ENCODE results near the gene COL4A2.

The COL4A2 gene

DNA sequence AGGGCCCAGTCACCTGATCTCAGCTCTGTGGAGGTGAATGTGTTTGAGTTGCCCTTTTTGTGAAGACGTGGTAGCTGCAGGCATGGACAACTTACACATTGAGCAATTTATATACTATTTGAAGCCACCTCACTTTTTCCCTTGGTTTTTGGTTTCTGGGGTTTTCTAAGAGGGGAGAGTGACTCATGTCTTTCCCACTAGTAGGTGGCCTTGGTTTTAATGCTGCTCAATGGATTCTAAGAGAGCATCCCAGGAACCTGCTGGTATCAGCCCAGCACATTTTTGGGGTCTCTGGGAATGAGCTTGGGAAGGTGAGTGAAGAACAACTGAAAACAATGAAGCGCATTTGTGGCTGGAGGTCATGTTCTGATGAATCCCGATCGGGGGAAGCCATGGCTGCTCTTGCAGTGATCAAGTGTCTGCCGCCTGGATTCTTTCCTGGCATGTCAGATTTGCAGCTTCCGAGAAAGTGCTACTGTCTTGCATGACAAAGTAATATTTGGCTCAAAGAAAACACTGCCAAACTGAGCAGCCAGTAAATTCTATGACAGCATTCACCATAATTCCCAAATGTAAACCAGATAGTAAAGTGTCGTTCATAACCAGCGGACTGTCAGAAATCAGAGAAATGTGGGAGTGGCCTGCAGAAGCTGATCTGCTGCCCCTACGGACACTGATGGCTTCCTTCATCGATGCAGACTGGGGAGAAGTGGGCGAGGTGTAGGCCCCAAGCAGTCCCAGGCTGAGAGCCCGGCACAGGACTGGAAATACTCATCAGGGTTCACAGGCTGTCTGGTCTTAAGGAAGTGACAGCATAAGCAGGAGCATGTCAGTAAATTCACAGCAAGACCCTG lies 98.7 kb downstream of the COL4A2 start:
- no peak for DNase-seq (ENCODE audit: low spot score)

DNA sequence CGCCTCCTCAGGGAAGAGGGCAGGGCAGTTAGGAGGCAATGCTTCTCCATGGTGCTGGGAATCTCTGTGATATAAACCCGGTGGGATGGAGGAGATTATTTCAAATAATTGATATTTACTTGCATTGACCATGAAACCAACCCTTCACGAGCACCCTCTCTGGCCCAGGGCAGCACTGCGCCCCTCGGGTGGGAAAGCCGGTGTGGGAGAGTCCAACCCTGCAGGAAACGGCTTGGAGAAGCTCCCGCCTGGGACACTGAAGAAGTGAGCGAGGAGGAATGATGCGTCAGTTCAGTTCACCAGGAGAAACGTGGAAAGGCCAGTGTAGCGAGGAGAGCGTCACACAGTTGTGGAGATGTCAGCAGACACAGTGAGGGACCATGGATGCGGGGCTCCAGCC lies 99.9 kb downstream of the COL4A2 start:
- DNase-seq (ENCODE audit: low spot score): no peak

DNA sequence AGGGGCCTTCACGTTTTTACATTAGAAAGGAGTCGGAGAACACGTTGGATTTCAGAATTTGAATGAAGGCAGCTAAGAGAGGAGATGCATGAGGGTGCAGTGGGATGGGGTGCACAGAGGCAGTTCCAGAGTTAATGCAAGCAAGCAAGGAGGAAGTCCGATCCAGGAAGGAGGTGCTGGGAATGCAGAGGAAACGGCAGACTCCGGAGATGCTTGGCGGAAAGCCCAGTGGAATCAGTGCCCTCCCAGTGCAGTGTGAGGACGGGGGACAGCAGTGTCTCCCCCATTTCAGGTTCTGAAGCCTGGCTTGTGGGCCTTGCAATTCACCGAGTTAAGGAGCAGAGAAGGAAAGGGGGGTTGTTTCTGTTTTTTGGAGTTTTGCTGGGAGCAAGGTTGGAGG lies 100.4 kb downstream of the COL4A2 start:
- DNase-seq (ENCODE audit: low spot score): no peak

DNA sequence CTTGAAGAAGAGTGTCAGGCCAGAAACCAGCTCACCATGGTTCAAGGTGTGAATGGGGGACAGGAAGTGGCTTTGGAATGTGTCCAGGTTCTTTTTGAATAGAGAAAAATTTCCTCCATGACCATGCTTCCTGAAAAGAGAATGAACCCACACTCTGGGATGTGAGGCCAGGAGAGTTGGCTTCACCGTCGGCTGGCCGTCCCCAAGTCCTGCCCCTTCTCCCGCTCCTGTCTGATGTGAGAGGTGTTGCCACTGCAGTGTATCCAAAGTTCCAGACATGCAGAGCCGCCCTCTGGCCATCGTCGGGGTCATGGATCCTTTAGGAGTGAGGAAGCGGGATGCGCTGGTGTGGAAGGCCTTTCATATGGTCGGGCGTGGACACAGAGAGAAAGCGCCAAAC lies 101.2 kb downstream of the COL4A2 start:
- DNase-seq (ENCODE audit: low spot score): no peak

DNA sequence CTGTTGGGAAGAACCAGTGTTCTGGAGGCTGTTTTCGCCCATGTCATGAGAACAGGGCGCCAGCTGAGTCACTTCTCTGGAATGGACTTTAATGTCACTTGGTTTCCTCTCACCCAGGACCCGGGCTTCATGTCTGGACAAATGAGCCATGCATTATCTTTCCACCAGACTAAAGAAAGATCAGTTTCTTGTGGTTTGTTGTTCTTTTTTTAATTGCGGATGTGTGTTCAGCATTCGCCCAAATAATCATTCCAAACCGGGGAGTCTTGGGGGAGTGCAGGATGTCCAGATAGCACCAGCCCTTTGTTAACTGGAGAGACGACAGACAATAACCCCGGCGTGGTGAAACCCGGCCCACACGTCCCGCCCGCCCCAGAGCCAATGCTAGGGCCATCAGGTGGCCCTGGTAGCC lies 102.5 kb downstream of the COL4A2 start:
- no peak for DNase-seq (ENCODE audit: low spot score)

DNA sequence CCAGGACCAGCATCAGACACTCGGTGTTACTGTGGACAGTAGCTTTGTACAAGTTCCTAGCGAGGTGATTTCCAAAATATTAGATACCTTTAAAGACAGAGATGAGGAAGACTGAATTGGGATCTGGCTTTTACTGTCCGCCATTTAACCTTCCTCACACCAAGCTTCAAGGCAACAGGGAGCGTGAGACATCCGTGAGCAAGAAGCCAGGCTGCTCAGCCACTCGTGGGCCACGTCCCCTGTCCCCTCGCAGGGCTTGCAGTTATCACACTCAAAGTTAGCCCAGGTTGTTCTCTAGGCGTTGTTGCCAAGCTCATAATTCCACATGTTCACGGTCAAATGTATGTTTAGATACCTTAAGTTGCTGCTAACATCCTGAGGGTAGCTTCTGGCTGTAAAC lies 102.9 kb downstream of the COL4A2 start:
- no peak for DNase-seq (ENCODE audit: low spot score)

DNA sequence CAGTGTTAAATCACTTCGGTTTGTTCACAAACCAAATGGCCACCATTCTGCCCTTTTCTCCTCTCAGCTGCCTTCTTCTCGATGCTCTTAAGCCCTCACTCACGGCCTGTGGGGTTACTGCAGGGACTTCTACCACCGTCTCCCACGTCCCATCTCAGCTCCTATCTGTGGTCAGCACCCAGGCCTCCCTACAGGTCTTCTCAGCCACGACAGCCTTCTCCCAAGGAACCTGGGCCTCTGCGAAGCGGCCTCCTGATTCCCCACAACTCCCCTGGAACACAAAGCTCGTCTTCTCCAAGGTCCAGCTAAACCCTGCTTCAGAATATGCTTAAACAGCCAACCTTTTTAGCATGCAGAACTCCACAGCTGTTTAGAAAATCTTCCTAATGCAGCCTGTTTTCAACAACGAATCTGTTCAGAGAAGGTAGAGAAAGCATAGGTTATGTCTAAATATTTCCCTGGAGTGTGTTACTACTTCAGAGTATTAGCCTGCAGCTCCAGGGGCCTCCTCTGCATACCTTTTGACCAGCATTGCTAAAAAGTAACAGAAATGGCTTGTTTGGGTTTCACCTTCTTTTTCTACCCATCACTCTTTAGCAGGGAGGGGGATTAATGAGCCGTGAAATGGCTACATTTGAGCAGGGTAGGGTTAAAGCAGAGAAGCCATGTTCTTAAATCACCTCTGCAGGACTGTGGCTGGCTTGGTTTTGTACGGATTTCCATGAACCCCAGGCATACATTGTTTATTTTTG lies 104.0 kb downstream of the COL4A2 start:
- no peak for DNase-seq (ENCODE audit: low spot score)

DNA sequence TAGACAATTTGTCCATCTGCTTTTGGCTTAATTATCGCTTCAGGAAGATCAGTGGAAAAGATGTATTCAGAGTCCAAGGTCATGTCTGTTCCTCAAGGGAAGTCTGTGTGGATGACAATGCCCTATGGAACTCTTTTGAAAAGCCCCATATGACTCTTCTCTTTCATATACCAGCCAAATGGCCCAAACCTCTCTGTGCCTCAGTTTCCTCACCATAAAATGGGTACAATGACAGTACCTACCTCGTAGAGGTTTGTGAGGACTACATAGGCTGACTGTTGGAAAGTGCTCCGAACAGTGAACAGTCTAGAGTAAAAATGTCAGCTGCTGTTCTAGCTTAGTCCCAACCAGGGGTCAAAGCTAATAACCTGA lies 104.6 kb downstream of the COL4A2 start:
- no peak for DNase-seq (ENCODE audit: low spot score)

DNA sequence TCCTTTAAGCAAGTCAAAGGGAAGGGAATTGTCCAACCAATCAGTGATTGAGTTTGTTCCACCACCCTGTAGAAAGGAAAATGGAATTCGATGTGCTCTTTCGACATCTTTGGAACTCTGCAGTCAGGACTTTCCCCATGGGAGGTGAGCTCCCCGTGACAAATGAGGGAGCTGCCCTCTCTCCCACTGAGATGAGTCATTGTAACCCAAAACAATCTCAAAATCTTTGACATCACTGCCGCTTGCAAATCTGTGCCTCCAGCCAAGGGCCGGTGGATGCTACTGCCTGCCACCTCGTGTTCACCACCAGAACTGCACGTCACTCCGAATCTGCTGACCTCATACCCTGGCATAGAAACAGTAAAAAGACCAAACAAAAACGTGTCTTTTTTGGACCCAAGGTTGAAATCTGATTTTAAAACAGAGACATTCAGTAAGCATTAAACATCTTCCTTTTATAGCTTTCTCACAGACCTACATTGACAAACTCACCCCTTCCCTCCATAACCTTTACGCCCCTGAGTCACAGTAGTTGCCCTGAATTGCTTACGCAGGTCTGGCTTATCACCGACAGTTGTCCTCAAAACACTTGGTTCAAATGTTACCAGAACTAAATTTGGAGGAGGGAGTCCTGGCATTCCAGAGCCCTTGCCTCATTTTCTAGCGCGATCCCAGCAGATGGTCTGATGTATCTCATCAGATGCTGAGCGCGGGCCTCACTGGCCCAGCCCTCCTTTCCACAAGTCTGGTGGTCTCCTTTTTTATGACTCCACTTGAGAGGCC lies 105.2 kb downstream of the COL4A2 start:
- DNase-seq (ENCODE audit: low spot score): peak; percentile 86

DNA sequence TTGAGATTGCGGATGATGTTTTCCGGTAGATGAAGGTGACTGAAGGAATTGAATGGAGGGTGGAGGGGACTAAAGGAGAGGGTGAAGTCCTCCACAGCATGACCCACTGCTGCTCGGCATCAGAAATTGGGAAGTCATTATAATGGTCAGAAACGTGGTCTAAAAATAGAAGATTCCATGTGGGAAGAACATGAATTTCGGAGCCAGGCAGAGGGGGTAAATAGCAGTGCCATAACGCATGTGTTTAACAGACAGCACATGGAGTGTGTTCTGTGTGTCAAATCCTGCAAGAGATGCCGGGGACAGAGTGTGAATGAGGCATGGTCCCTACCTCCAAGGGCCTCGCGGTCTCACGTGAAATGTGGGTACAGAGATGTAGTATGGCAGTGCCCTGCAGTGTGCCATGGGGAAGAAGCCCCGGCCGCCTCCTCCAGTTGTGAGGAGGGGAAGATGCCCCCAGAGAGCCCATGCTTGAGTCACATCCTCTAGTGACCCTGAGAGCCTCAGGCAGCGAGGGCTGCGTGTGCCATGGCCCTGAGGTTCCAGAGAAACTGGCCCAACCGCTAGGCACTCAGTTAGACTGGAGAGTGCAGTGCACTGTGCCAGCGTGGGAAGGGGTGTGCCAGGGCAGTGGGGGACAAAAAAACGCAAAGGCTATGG lies 106.1 kb downstream of the COL4A2 start:
- no peak for DNase-seq (ENCODE audit: low spot score)

DNA sequence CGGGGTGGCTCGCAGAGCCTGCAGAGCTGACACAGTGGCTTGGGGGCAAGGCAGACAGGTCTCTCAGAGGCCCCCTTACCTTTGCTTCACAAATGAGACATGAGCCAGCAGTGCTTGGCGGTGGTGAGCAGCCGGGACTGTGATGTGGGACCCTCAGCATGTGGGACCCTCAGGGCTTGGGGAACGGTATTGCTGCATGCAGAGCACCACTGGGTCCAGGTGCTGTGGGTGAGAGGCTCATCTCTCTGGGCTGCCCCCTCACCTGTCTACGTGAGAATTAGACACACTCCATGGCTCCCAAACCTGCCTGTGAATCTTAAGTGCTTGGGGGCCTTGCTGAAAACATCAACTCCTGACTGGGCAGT lies 106.6 kb downstream of the COL4A2 start:
- no peak for DNase-seq (ENCODE audit: low spot score)

DNA sequence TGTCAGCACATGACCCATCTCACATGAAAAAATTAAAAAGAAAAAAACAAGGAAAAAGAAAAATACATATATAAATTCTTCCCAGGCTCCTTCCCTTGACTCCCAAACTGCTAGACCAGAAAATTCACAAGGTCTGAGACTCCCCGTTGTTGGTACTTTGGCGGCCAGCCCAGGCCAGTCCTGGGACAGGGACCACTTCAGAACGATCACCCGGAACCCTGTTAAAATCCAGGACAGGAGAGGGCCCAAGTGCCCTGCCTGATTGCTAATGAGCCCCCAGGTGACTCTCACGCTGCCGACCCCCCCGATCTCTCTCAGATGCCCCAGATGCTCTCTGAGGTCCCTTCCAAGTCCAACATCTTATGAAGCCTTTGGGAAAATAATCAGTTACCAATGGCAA lies 107.2 kb downstream of the COL4A2 start:
- no peak for DNase-seq (ENCODE audit: low spot score)

DNA sequence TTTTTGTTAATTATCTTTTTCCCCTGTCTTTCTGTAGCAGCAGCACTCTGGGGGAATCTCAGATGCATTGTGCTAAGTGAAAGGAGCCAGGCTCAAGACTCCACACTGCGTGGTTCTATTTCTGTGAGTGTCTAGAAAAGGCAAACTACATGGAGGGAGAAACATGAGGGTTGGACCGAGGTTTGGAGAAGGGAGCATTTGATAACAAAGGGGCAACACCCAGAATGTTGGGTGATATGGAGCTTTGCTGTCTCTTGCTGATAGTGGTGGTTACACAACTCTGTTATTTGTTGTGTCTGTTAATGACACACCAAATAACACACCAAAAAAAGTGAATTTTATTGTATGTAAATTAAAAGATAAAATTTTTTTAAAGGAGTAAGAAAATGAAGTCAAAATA lies 107.8 kb downstream of the COL4A2 start:
- no peak for DNase-seq (ENCODE audit: low spot score)

DNA sequence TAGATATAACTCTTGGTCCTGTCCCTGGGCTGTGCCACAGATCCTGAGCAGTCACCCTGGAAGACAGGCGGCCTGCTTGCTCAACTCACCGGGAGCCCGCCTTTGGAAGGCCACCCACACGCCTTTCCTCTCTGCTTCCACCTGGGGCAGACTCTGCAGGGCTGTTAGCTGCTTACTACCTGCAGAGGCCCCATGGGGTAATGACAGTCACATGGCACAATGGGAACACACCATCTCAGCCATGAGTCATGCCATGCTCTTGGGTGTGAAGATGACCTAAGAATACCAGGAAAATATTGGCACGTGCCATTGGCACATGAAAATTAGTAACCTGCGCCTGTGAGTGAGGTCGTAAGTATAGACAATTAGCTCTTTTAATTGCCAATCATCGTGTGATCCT lies 108.6 kb downstream of the COL4A2 start:
- DNase-seq (ENCODE audit: low spot score): no peak

DNA sequence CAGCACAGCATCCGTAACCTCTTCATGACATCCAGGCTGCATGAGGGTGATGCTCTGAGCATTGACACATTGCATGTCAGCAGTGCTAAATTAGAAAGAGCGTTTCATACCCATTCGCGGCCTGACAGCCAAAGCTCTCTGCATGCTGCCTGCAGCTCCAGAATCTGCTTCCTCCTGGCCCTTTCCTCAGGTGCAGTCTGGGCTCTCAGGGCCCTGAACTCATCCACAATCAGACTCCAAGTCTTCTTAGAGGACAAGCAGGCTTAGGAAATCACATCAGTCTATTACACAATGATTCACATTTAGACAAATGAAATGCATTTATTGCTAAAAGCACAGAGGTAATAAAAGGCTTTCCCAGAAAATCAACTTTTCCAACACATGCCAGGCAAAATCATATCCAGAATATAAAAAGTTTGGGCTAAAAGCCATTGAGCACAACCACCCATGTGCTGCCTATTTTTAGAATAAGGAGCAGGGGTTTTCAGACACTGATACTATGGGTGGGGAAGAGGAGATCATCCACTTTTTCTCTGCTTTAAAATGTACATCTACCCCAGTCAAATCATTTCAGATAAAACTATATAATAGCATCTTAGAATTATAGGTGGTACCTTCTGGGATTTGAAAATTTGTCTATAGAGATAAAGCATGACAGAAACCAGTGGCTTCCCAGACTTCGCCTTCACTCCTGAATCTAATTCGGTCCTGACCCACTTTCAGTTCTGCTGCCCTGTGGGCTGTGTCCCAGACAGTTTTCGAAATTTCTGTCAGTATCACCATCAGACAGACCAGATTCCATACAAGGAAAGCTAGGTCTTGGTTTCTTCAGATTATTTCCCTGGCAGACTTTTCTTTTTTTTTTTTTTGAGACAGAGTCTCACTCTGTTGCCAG lies 109.3 kb downstream of the COL4A2 start:
- no peak for DNase-seq (ENCODE audit: low spot score)

DNA sequence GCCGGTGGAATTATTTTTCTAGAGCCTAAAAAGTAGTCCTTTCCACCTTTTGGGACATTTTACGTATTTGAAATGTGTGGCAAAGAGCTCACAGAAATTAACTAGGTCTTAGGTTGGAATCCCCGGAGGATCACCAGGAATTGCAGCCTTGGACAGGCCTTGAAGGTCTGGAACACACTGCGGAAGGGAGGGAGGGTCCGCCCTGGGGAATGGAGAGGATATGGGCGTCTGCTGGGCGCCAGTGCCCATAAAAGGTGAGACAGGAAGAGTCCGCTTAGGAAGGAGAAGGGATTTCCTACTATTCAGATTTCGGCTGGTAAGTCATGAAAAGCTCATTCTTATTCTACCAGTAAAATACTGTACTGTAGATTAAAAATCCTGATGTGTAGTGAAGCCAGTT lies 111.9 kb downstream of the COL4A2 start:
- no peak for DNase-seq (ENCODE audit: low spot score)

DNA sequence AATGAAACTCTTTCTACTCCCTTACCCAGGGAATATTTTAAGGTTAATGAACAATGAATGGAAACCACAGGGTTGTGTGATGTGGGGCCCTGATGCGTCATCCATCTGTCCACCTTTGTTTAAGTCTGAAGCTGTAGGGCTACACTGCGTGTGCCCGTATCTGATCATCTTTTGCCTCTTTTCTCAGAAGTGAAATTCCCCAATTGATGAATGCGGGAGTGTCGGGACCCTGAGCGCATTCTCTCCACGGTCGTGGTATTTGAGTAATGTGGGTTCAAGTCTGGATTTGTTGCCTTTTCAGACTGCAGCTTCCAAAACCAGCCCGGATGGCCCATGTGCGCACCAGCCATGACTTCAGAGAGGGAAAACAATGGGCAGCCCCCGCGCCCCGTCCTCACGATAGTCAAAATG lies 112.3 kb downstream of the COL4A2 start:
- DNase-seq (ENCODE audit: low spot score): no peak

DNA sequence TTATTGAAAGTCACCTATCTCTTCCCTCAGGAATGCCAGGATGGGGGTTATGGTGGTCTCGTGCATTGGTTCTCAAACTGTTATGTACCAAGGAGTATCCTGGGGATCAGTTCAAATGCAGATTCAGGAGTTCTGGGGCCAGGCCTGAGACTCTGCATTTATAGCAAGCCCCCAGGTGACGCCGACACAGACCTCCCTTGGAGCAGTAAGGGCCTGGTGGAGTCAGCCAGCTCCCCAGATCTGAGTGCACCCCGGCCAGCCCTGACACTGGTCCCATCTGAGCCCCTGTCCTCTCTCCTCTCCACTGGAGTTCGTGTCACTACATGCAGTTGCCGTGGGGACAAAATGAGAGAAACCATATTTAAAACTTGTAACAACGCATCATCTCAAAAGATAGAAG lies 112.9 kb downstream of the COL4A2 start:
- DNase-seq (ENCODE audit: low spot score): no peak

DNA sequence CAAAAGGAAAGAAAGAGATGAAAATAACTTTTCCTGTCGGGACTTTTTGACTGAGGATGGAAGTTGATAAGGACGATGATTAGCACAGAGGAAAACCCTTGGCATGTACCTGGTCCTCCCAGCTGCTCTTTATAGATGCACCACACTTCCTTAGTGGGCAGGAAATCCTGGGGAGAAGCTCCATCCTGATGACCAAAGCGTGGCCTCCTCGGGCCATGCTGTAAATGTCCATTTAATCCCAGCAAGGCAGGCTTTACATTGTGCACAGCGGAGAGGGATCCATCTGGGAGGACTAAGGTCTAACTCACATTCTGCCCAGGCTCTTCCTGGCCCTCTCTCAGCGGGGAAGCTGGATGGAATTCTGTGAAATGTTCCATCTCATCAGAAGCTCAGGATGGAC lies 113.5 kb downstream of the COL4A2 start:
- DNase-seq (ENCODE audit: low spot score): no peak

DNA sequence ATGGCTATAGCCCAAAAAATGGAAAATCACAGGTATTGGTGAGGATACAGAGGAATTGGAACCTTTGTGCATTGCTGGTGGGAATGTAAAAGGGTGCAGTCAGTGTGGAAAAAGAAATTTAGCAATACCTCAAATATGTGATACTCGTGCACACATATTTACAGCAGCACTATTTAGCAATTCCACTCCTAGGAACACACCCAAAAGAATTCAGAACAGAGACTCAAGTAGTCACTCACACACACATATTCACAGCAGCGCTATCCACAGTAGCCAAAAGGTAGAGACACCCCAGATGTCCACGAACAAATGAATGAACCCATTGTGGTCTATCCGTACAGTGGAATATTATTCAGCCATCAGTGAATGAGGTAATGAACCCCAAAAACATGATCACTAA lies 114.0 kb downstream of the COL4A2 start:
- no peak for DNase-seq (ENCODE audit: low spot score)

DNA sequence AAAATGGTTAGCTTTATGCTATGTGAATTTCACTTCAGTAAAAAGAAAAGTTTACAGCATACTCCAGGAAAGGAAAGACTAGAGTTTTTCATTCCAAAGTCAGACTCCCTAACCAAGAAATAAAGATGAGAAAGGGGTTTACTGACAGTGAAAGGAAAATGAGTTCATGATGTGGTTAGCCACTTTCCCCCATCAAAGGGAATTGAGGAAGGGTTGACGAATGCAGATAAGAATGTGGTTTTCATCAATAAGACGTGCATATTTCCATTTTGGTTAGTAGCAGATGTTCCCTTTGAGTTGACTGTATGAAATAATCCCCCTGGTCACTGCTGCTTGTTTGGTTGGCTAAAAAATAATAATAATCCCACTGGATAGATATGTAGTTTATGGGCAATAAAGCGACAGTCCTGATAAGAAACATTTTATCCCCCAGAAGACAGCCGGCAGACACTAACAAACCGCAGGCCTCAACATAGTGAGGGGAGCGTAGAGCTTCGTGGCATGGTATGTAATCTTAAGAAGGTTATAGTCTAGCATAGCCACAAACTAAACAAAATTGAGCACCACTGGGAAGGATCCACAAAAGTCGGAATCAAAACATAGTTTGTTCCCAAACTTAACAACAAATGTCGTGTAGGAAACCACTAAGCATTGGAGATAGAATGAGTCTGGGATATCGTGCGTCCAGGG lies 114.8 kb downstream of the COL4A2 start:
- DNase-seq (ENCODE audit: low spot score): no peak
